IMR-90 (cell line): ENCODE measurements around the gene SPECC1L. TPM values are rescaled to one million over a fixed set of nuclear protein-coding genes. Genes with fewer than 3 reads are reported as not detected.
A peak's percentile ranks its signal among the peaks of the same experiment; 100 is the strongest.

Experiments used
- ATAC-seq: fragments of 200-7000 bp; cut with Tn5 transposase; 2 replicates; pipeline ENCODE4 v1.9.1; 2020; ENCODE audit warnings: low read depth, mild to moderate bottlenecking, moderate library complexity
- BruUV-seq: library from RNA; stranded (reverse); fragments of 400-500 nt; replicated peaks from 2 replicates; lab custom pipeline; 2021; lab: Mats Ljungman, UMichigan
- CTCF ChIA-PET: fragments of 300-600 bp; formaldehyde crosslinking; extraction: SDS; loops from one replicate; lab custom pipeline; 2021; ENCODE audit warnings: antibody characterized with exemption; lab: Yijun Ruan, JAX
- POLR2A ChIA-PET: fragments of 300-600 bp; sonication (Branson Sonifier 250); formaldehyde crosslinking; loops from one replicate; lab custom pipeline; 2022; ENCODE audit warnings: antibody characterized with exemption; ENCODE audit not compliant: unreplicated experiment; lab: Charles Lee
- DNase-seq: peaks from one replicate; pipeline ENCODE4 v3.0.0; 2013
- H2AFZ ChIP-seq: replicated peaks from 2 replicates; pipeline ENCODE3; 2013; ENCODE audit warnings: low read length, mild to moderate bottlenecking; ENCODE audit not compliant: poor library complexity
- H2AK5ac ChIP-seq: 2 replicates; pipeline ENCODE4 v1.6.1; 2013; ENCODE audit warnings: low read depth, low read length, inconsistent platforms
- H2AK9ac ChIP-seq: replicated peaks from 2 replicates; pipeline ENCODE3; 2013; ENCODE audit warnings: mild to moderate bottlenecking, low read depth, low read length, moderate library complexity; ENCODE audit not compliant: poor library complexity
- H2BK120ac ChIP-seq: 2 replicates; pipeline ENCODE4 v1.6.1; 2013; ENCODE audit warnings: low read depth, low read length, inconsistent platforms
- H2BK15ac ChIP-seq: 3 replicates; pipeline ENCODE4 v1.6.1; 2013; ENCODE audit warnings: low read depth, low read length, inconsistent platforms
- H2BK20ac ChIP-seq: 2 replicates; pipeline ENCODE4 v1.6.1; 2013; ENCODE audit warnings: low read depth, mild to moderate bottlenecking, inconsistent platforms, low read length, moderate library complexity
- H2BK5ac ChIP-seq: 2 replicates; pipeline ENCODE4 v1.6.1; 2013; ENCODE audit warnings: mild to moderate bottlenecking, low read depth, low read length, inconsistent platforms; ENCODE audit not compliant: poor library complexity, severe bottlenecking
- H3K14ac ChIP-seq: replicated peaks from 2 replicates; pipeline ENCODE4 v1.6.1; 2013; ENCODE audit warnings: low read depth, low read length, inconsistent platforms
- H3K18ac ChIP-seq: 2 replicates; pipeline ENCODE4 v1.6.1; 2013; ENCODE audit warnings: low read depth, low read length, control low read depth
- H3K23ac ChIP-seq: 2 replicates; pipeline ENCODE4 v1.6.1; 2013; ENCODE audit warnings: low read depth, low read length, inconsistent platforms
- H3K27ac ChIP-seq: 2 replicates; pipeline ENCODE4 v1.5.1; 2013; ENCODE audit warnings: mild to moderate bottlenecking, control low read depth, low read length; ENCODE audit not compliant: insufficient read depth
- H3K27me3 ChIP-seq: 2 replicates; pipeline ENCODE4 v1.6.1; 2013; ENCODE audit warnings: low read length; ENCODE audit not compliant: control insufficient read depth, insufficient read depth
- H3K36me3 ChIP-seq: 2 replicates; pipeline ENCODE4 v1.6.1; 2013; ENCODE audit warnings: low read length, mixed read lengths; ENCODE audit not compliant: control insufficient read depth, insufficient read depth
- H3K4ac ChIP-seq: 2 replicates; pipeline ENCODE4 v1.6.1; 2013; ENCODE audit warnings: low read depth, low read length, inconsistent platforms
- H3K4me1 ChIP-seq: 2 replicates; pipeline ENCODE4 v1.6.1; 2013; ENCODE audit warnings: low read length, mixed read lengths; ENCODE audit not compliant: control insufficient read depth, insufficient read depth
- H3K4me2 ChIP-seq: 2 replicates; pipeline ENCODE4 v1.6.1; 2013; ENCODE audit warnings: low read depth, mild to moderate bottlenecking, control low read depth, low read length, moderate library complexity
- H3K4me3 ChIP-seq: 2 replicates; pipeline ENCODE4 v1.5.1; 2013; ENCODE audit warnings: low read depth, mild to moderate bottlenecking, control low read depth, low read length, moderate library complexity; ENCODE audit not compliant: insufficient read depth
- H3K56ac ChIP-seq: 2 replicates; pipeline ENCODE4 v1.6.1; 2013; ENCODE audit warnings: low read length, inconsistent platforms; ENCODE audit not compliant: insufficient read depth; ENCODE audit errors: extremely low read depth
- H3K79me1 ChIP-seq, 2 experiments: 2 replicates each; pipeline ENCODE4 v1.6.1; 2013; ENCODE audit warnings: low read length in 2 of 2, inconsistent platforms in 1 of 2, low read depth in 1 of 2
- H3K9ac ChIP-seq: 2 replicates; pipeline ENCODE4 v1.6.1; 2013; ENCODE audit warnings: low read depth, low read length, control low read depth
- H3K9me1 ChIP-seq: 2 replicates; pipeline ENCODE4 v1.6.1; 2013; ENCODE audit warnings: low read length, inconsistent platforms; ENCODE audit not compliant: insufficient read depth
- H3K9me3 ChIP-seq: 2 replicates; pipeline ENCODE4 v1.6.1; 2013; ENCODE audit warnings: low read length; ENCODE audit not compliant: control insufficient read depth, insufficient read depth
- H4K20me1 ChIP-seq: 2 replicates; pipeline ENCODE4 v1.6.1; 2013; ENCODE audit warnings: low read length, inconsistent platforms; ENCODE audit not compliant: insufficient read depth
- H4K5ac ChIP-seq: 2 replicates; pipeline ENCODE4 v1.6.1; 2013; ENCODE audit warnings: mild to moderate bottlenecking, low read depth, low read length, control low read depth
- H4K8ac ChIP-seq, 2 experiments: 2 replicates each; pipeline ENCODE4 v1.6.1; 2013; ENCODE audit warnings: low read depth in 2 of 2, low read length in 2 of 2, control low read depth in 1 of 2, inconsistent platforms in 1 of 2
- H4K91ac ChIP-seq: 2 replicates; pipeline ENCODE4 v1.6.1; 2013; ENCODE audit warnings: low read depth, low read length, inconsistent platforms; ENCODE audit not compliant: insufficient read depth
- CTCF ChIP-seq: conservative IDR thresholded peaks from 2 replicates; pipeline ENCODE4 v1.5.1; 2012; ENCODE audit warnings: mild to moderate bottlenecking, low read depth, low read length, improper control_type of control experiment
- FOS ChIP-seq: fragments of 150-350 bp; IDR thresholded peaks from 2 replicates; pipeline ENCODE4 v1.6.1; 2016; ENCODE audit warnings: low read depth, low read length
- MAZ ChIP-seq: IDR thresholded peaks from 2 replicates; pipeline ENCODE4 v1.6.1; 2012; ENCODE audit warnings: low read depth, mild to moderate bottlenecking, low read length, improper control_type of control experiment, moderate library complexity, borderline replicate concordance
- MXI1 ChIP-seq: IDR thresholded peaks from 2 replicates; pipeline ENCODE4 v1.6.1; 2012; ENCODE audit warnings: low read depth, mild to moderate bottlenecking, low read length, moderate library complexity, borderline replicate concordance
- NFE2L2 ChIP-seq: fragments of 150-350 bp; IDR thresholded peaks from 2 replicates; pipeline ENCODE4 v1.6.1; 2016; ENCODE audit warnings: low read depth, mild to moderate bottlenecking, low read length
- RAD21 ChIP-seq: IDR thresholded peaks from 2 replicates; pipeline ENCODE4 v1.6.1; 2012; ENCODE audit warnings: low read length, improper control_type of control experiment
- RCOR1 ChIP-seq: IDR thresholded peaks from 2 replicates; pipeline ENCODE4 v1.6.1; 2012; ENCODE audit warnings: mild to moderate bottlenecking, low read length, improper control_type of control experiment; ENCODE audit not compliant: insufficient replicate concordance
- SMC3 ChIP-seq: fragments of 150-350 bp; IDR thresholded peaks from 2 replicates; pipeline ENCODE4 v1.6.1; 2016; ENCODE audit warnings: low read depth, mild to moderate bottlenecking, antibody characterized with exemption, low read length, moderate library complexity
- USF2 ChIP-seq: fragments of 150-350 bp; IDR thresholded peaks from 2 replicates; pipeline ENCODE4 v1.6.1; 2017; ENCODE audit warnings: mild to moderate bottlenecking, antibody characterized with exemption, low read length, low read depth
- WGBS, 2 experiments: methylation state at CpG; one replicate each; pipeline versions ENCODE4 v1.1.5 to v1.1.7; 2013; ENCODE audit warnings: missing lambda C conversion rate in 2 of 2; ENCODE audit not compliant: insufficient read length in 1 of 2; ENCODE audit errors: extremely low coverage in 2 of 2; 5-methylcytosine and 5-hydroxymethylcytosine counted together
- dilution Hi-C: fragments of 300-500 bp; cut with HindIII; formaldehyde crosslinking; loops from one replicate; pipeline ENCODE4 v1.14.3; 2018; ENCODE audit warnings: low sequenced_read_pairs; ENCODE audit not compliant: unreplicated experiment
- in situ Hi-C: fragments of 300-500 bp; cut with MboI; formaldehyde crosslinking; loops from 3 replicates; pipeline ENCODE4 v1.14.3; 2019; ENCODE audit warnings: low sequenced_read_pairs, inconsistent platforms, mixed read lengths
- intact Hi-C: fragments of 100-400 bp; cut with micrococcal nuclease; formaldehyde crosslinking; loops from 2 replicates; pipeline ENCODE4 v1.10.0; 2022
- polyA plus RNA-seq, 3 experiments: library from polyadenylated mRNA; depleted of rRNA; stranded (reverse); fragments of >200 nt; gene quantifications; 2 replicates each; pipeline ENCODE4 v1.2.3, GENCODE V29; 2012; ENCODE audit warnings: low replicate concordance in 1 of 3
- total RNA-seq: library from RNA; depleted of rRNA; stranded (reverse); fragments of >200 nt; gene quantifications from 2 replicates; pipeline ENCODE4 v1.2.3, GENCODE V29; 2012
- TF ChIP-seq, protein P1 (sequence below): fragments of 150-350 bp; IDR thresholded peaks from 2 replicates; pipeline ENCODE4 v1.6.1; 2016; ENCODE audit warnings: low read depth, mild to moderate bottlenecking, low read length, moderate library complexity, borderline replicate concordance

The SPECC1L gene
- total and polyA plus RNA-seq, 2 of the 4 experiments (the other 2 are of a cell fraction): 18.7 to 44.1 TPM

- intact Hi-C loops: no loop called here
- in situ Hi-C loops: no loop called here
- no peaks in the 10 kb centered on the region for H3K27me3 ChIP-seq
- no peak overlapping the region for H3K4me3 ChIP-seq
- H2BK20ac ChIP-seq: no peak overlapping the region
- TF ChIP-seq MAZ: no peak
- no peak for TF ChIP-seq SMC3
- TF ChIP-seq, protein P1, sequence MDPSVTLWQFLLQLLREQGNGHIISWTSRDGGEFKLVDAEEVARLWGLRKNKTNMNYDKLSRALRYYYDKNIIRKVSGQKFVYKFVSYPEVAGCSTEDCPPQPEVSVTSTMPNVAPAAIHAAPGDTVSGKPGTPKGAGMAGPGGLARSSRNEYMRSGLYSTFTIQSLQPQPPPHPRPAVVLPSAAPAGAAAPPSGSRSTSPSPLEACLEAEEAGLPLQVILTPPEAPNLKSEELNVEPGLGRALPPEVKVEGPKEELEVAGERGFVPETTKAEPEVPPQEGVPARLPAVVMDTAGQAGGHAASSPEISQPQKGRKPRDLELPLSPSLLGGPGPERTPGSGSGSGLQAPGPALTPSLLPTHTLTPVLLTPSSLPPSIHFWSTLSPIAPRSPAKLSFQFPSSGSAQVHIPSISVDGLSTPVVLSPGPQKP: no peak
- TF ChIP-seq NFE2L2: no peak
- no peak for TF ChIP-seq MXI1
- no peak for TF ChIP-seq USF2
- no peak for TF ChIP-seq RCOR1
- TF ChIP-seq FOS: no peak
- TF ChIP-seq CTCF: no peak
- no peak for TF ChIP-seq RAD21
- H2AK9ac ChIP-seq: no peak overlapping the region
- H3K23ac ChIP-seq: no peak overlapping the region
- 0 out of 2 replicates have a peak overlapping the region, but pooled peaks have one; percentile 8 for H2AK5ac ChIP-seq
- no peak overlapping the region for H3K27ac ChIP-seq
- no peak overlapping the region for H3K4ac ChIP-seq
- H2BK5ac ChIP-seq: no peak overlapping the region
- no peak overlapping the region for H4K5ac ChIP-seq
- H4K8ac ChIP-seq: no peak overlapping the region
- dilution Hi-C loops: no loop called here
- no peak overlapping the region for H3K56ac ChIP-seq
- H3K79me1 ChIP-seq: peaks cover 14 to 49% of the 10 kb centered on the region in 2 experiments
- H3K14ac ChIP-seq: no peak overlapping the region
- H3K9me3 ChIP-seq: no peaks in the 10 kb centered on the region
- ChIA-PET POLR2A (no interaction called here), CTCF (no interaction called here)
- H3K36me3 ChIP-seq: peaks cover 28% of the 10 kb centered on the region
- no peak overlapping the region for H2BK15ac ChIP-seq
- peaks cover 4% of the 10 kb centered on the region; the same call in 1 of the 2 replicates for H3K4me1 ChIP-seq
- H3K4me2 ChIP-seq: no peak overlapping the region
- no peak overlapping the region for H3K9ac ChIP-seq
- no peak overlapping the region for H2AFZ ChIP-seq
- H2BK120ac ChIP-seq: no peak overlapping the region
- no TSS peak for BruUV-seq
- no peak for ATAC-seq
- H3K18ac ChIP-seq: no peak overlapping the region
- H4K91ac ChIP-seq: no peak overlapping the region
- WGBS, 2 experiments: no CpG with 5 or more reads among the region's 4 CpGs
- 0 out of 2 replicates have a peak, but pooled peaks cover 4% of the 10 kb centered on the region for H4K20me1 ChIP-seq
- H3K9me1 ChIP-seq: peaks cover 12% of the 10 kb centered on the region
- no peak for DNase-seq
Observed at GRCh38 chr22:24361976-24362646, 91.5 kb downstream of the SPECC1L start.
